Fibroblast of pulmonary artery (primary cell): Measurements from ENCODE around the gene USE1.
A peak's percentile ranks its signal among the peaks of the same experiment; 100 is the strongest.

ENCODE experiments used
- DNase-seq: peaks from one replicate; pipeline ENCODE4 v3.0.0-alpha.2; 2010; ENCODE audit warnings: low read depth
- H3K4me3 ChIP-seq: replicated peaks from 2 replicates; pipeline ENCODE4 v1.5.1; 2011; ENCODE audit warnings: low read depth, mild to moderate bottlenecking, control low read depth, low read length, moderate library complexity
- CTCF ChIP-seq: IDR thresholded peaks from 2 replicates; pipeline ENCODE4 v1.5.1; 2011; ENCODE audit warnings: mild to moderate bottlenecking, control low read depth, low read length, inconsistent platforms; ENCODE audit errors: missing control alignments

USE1 gene

DNA sequence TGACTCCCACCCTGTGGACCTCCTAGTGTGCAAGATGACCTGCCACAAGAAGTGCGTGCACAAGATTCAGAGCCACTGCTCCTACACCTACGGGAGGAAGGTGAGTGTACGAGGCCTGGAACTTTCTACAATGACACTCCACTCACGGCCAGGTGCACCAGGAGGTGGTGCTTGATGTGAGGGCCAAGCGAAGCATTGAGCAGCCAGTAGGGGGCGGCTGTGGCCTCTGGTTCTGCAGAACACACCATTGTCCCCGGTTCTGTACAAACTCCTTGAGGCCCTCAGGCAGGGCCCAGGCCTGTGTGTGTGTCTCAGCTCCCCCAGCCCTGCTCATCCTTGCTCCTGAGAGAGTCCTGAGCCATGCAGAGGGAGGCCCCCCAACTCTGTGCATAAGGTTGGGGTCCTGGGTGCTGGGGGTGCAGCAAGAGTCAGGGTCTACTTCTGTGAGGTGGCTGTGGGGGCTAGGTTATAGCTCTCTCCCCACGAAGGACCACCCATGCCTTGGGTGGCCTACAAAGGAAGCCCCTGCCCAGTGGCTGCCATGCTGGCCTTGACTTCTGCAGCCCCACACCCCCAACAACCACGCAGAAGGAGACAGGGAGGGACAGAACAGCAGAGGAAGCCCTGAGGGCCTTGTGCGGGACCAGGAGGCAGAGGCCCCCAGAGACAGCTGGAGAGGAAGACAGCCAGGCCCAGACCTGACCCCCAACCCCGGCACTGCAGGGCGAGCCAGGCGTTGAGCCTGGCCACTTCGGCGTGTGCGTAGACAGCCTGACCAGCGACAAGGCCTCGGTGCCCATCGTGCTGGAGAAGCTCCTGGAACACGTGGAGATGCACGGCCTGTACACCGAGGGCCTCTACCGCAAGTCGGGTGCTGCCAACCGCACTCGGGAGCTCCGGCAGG lies 9.7 kb upstream of the USE1 start:
- peak; percentile 77 for TF ChIP-seq CTCF
- peak; percentile 75 for DNase-seq
- no peak overlapping the region for H3K4me3 ChIP-seq

GRCh38 chr19:17206736-17207581 lies 8.2 kb upstream of the USE1 start:
- H3K4me3 ChIP-seq = no peak overlapping the region
- no peak for TF ChIP-seq CTCF
- DNase-seq = no peak

GRCh38 chr19:17209126-17210036 lies 5.8 kb upstream of the USE1 start:
- no peak for TF ChIP-seq CTCF
- DNase-seq = peak; percentile 34
- H3K4me3 ChIP-seq = no peak overlapping the region

GRCh38 chr19:17210296-17210695 lies 4.9 kb upstream of the USE1 start:
- TF ChIP-seq CTCF = no peak
- no peak for DNase-seq
- H3K4me3 ChIP-seq = no peak overlapping the region

DNA sequence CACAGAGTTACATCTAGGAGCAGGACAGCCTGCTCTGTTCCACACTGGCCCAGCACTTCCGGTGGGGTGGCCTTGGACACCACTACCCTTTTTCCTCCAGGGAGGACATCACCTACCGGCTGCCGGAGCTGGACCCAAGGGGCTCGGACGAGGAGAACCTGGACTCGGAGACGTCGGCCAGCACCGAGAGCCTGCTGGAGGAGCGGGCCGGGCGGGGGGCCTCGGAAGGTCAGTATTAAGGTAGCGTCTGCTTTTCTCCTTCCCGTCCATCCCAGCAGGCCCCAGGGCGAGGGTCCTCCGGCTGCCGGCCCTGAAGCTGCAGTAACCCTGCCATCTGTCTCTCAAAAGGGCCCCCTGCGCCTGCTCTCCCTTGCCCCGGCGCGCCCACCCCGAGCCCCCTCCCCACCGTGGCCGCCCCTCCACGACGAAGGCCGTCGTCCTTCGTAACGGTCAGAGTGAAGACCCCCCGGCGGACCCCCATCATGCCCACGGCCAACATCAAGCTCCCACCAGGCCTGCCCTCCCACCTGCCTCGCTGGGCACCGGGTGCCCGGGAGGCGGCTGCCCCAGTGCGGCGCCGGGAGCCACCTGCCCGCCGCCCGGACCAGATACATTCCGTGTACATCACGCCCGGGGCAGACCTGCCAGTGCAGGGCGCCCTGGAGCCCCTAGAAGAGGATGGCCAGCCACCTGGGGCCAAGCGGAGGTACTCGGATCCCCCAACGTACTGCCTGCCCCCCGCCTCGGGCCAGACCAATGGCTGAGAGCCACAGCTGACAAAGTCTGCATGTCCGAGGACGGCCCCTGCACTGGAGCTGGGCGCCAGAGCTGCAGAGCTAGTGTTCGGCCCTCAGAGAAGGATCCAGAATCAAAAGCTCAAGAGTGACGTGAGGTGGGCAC lies 3.4 kb upstream of the USE1 start:
- DNase-seq = no peak
- no peak for TF ChIP-seq CTCF
- no peak overlapping the region for H3K4me3 ChIP-seq
